Endothelial cell of umbilical vein (primary cell): Measurements from ENCODE around the gene NABP1. TPM values are rescaled to one million over a fixed set of nuclear protein-coding genes. Genes with fewer than 3 reads are reported as not detected.

ENCODE experiments used
- BruUV-seq: library from RNA; stranded (reverse); fragments of 400-500 nt; replicated peaks from 2 replicates; lab custom pipeline; 2021; lab: Mats Ljungman, UMichigan
- CTCF ChIA-PET: fragments of 300-600, 350-600 bp; sonication (Branson Sonifier 250); formaldehyde crosslinking; loops from one replicate; lab custom pipeline; 2021; ENCODE audit warnings: antibody characterized with exemption, inconsistent platforms; lab: Charles Lee
- POLR2A ChIA-PET: fragments of 300-600, 350-600 bp; sonication (Branson Sonifier 250); formaldehyde crosslinking; loops from one replicate; lab custom pipeline; 2021; ENCODE audit warnings: antibody characterized with exemption, inconsistent platforms; lab: Charles Lee
- DNase-seq: peaks from one replicate; pipeline ENCODE4 v3.0.0-alpha.2; 2011; ENCODE audit warnings: low read depth, low spot score
- FAIRE-seq: peaks from 2 replicates; lab custom pipeline; 2011; peaks lifted over from hg19 to GRCh38; lab: Jason Lieb, UNC
- H2AFZ ChIP-seq: 2 replicates; pipeline ENCODE4 v1.6.0; 2012; ENCODE audit warnings: low read depth, low read length, control low read depth, inconsistent platforms
- H3K27ac ChIP-seq: 2 replicates; pipeline ENCODE4 v1.5.1; 2011; ENCODE audit warnings: low read depth, mild to moderate bottlenecking, control low read depth, low read length, moderate library complexity; ENCODE audit not compliant: insufficient read depth
- H3K27me3 ChIP-seq, 2 experiments: 2 replicates each; pipeline versions ENCODE4 v1.6.0 to v1.6.1; 2011; ENCODE audit warnings: low read length in 2 of 2, mixed read lengths in 1 of 2; ENCODE audit not compliant: control insufficient read depth in 2 of 2, insufficient read depth in 2 of 2
- H3K36me3 ChIP-seq, 2 experiments: 2 replicates in 1 of 2; 3 replicates in 1 of 2; pipeline ENCODE4 v1.5.1; 2011; ENCODE audit warnings: low read length in 2 of 2, mild to moderate bottlenecking in 1 of 2, moderate library complexity in 1 of 2; ENCODE audit not compliant: control insufficient read depth in 2 of 2, insufficient read depth in 2 of 2; ENCODE audit errors: extremely low read depth in 1 of 2
- H3K4me1 ChIP-seq: 3 replicates; pipeline ENCODE4 v1.5.1; 2011; ENCODE audit warnings: mild to moderate bottlenecking, low read length; ENCODE audit not compliant: control insufficient read depth, insufficient read depth; ENCODE audit errors: extremely low read depth
- H3K4me2 ChIP-seq: 2 replicates; pipeline ENCODE4 v1.6.1; 2011; ENCODE audit warnings: low read length, control low read depth, mixed read lengths; ENCODE audit not compliant: insufficient read depth
- H3K4me3 ChIP-seq, 3 experiments: fragments of 200-600 bp in 1 of 3; sonication (generic), shearing (Covaris generic) in 1 of 3; replicated peaks in 1 of 3; 2 replicates each; pipeline ENCODE4 v1.5.1; 2011 to 2016; ENCODE audit warnings: control low read depth in 3 of 3, low read length in 3 of 3, mild to moderate bottlenecking in 2 of 3, inconsistent platforms in 1 of 3, low read depth in 1 of 3, moderate library complexity in 1 of 3; ENCODE audit not compliant: insufficient read depth in 1 of 3
- H3K79me2 ChIP-seq: 2 replicates; pipeline ENCODE4 v1.6.0; 2012; ENCODE audit warnings: low read length, inconsistent platforms; ENCODE audit not compliant: control insufficient read depth, insufficient read depth
- H3K9ac ChIP-seq: replicated peaks from 2 replicates; pipeline ENCODE3; 2011; ENCODE audit warnings: low read length, control low read depth; ENCODE audit not compliant: insufficient read depth; ENCODE audit errors: extremely low read depth
- H3K9me1 ChIP-seq: replicated peaks from 3 replicates; pipeline ENCODE4 v1.6.0; 2011; ENCODE audit warnings: mild to moderate bottlenecking, low read length; ENCODE audit not compliant: control insufficient read depth, insufficient read depth; ENCODE audit errors: extremely low read depth
- H3K9me3 ChIP-seq: replicated peaks from 2 replicates; pipeline ENCODE4 v1.5.1; 2012; ENCODE audit warnings: low read length, inconsistent platforms; ENCODE audit not compliant: control insufficient read depth, insufficient read depth
- H4K20me1 ChIP-seq: replicated peaks from 2 replicates; pipeline ENCODE3; 2011; ENCODE audit warnings: mild to moderate bottlenecking, low read length; ENCODE audit not compliant: control insufficient read depth, insufficient read depth; ENCODE audit errors: extremely low read depth
- EZH2 ChIP-seq: IDR thresholded peaks from 2 replicates; pipeline ENCODE4 v1.6.1; 2012; ENCODE audit warnings: borderline replicate concordance, low read depth, mild to moderate bottlenecking, moderate library complexity, low read length, inconsistent platforms; ENCODE audit not compliant: severe bottlenecking
- FOS ChIP-seq: IDR thresholded peaks from 2 replicates; pipeline ENCODE4 v1.6.1; 2011; ENCODE audit warnings: mild to moderate bottlenecking, low read length, moderate library complexity, borderline replicate concordance; ENCODE audit not compliant: insufficient read depth
- GATA2 ChIP-seq: IDR thresholded peaks from 2 replicates; pipeline ENCODE4 v1.7.0; 2011; ENCODE audit warnings: low read depth, mild to moderate bottlenecking, moderate library complexity, mixed read lengths, low read length; ENCODE audit not compliant: insufficient read length, insufficient read depth
- JUN ChIP-seq: IDR thresholded peaks from 2 replicates; pipeline ENCODE4 v1.6.1; 2011; ENCODE audit warnings: borderline replicate concordance, low read depth; ENCODE audit not compliant: insufficient read length, insufficient read depth
- MAX ChIP-seq: IDR thresholded peaks from 2 replicates; pipeline ENCODE4 v1.6.1; 2011; ENCODE audit not compliant: insufficient read depth, insufficient read length
- MYC ChIP-seq: IDR thresholded peaks from one replicate; pipeline ENCODE4 v1.6.1; 2011; ENCODE audit warnings: mild to moderate bottlenecking, low read depth, low read length
- POLR2A ChIP-seq: IDR thresholded peaks from 2 replicates; pipeline ENCODE4 v1.6.1; 2012; ENCODE audit warnings: low read depth, mild to moderate bottlenecking, control low read depth, low read length
- POLR2AphosphoS5 ChIP-seq: IDR thresholded peaks from 2 replicates; pipeline ENCODE4 v1.6.1; 2012; ENCODE audit warnings: low read depth, mild to moderate bottlenecking, control low read depth, low read length, moderate library complexity; ENCODE audit not compliant: insufficient read depth
- dilution Hi-C: fragments of 300-500 bp; cut with MboI; formaldehyde crosslinking; loops from one replicate; pipeline ENCODE4 v1.15.0; 2019; ENCODE audit warnings: low sequenced_read_pairs; ENCODE audit not compliant: extremely low pct_ligation_motif_present
- intact Hi-C: fragments of 100-400 bp; cut with micrococcal nuclease; formaldehyde crosslinking; loops from one replicate; pipeline ENCODE4 v1.10.0; 2022
- polyA plus RNA-seq, 4 experiments: library from polyadenylated mRNA; depleted of rRNA in 3 of 4; stranded (reverse) in 3 of 4; unstranded in 1 of 4; fragments of >200 nt; gene quantifications; 2 replicates each; pipeline versions ENCODE4 v1.2.1 to v1.2.3, GENCODE V29; 2011 to 2012; ENCODE audit warnings: missing spikeins in 1 of 4
- total RNA-seq: library from RNA; stranded (reverse); gene quantifications from 2 replicates; pipeline ENCODE4 v1.2.3, GENCODE V29; 2021
- TF ChIP-seq, protein P1 (sequence below), 2 donors: IDR thresholded peaks; 1 replicate in 1 of 2; 2 replicates in 1 of 2; pipeline ENCODE4 v1.5.1; 2011; ENCODE audit warnings: low read length in 2 of 2, mild to moderate bottlenecking in 2 of 2, moderate library complexity in 2 of 2, control low read depth in 1 of 2, inconsistent platforms in 1 of 2, low read depth in 1 of 2; ENCODE audit not compliant: insufficient read depth in 1 of 2; ENCODE audit errors: extremely low read depth in 1 of 2

The NABP1 gene
- total and polyA plus RNA-seq, 2 donors (not counting 3 experiments of a cell fraction or from before 2014, with no cell fraction given): 14.7 to 47.6 TPM

GRCh38 chr2:191706791-191707190 lies 28.9 kb downstream of the NABP1 start:
- Histone ChIP-seq H2AFZ (no peak overlapping the region), H3K36me3 (no peaks in the 10 kb centered on the region), H3K9ac (no peak overlapping the region), H4K20me1 (no peaks in the 10 kb centered on the region), H3K4me2 (no peak overlapping the region), H3K79me2 (no peaks in the 10 kb centered on the region), H3K4me3 (no peak overlapping the region), H3K4me1 (no peaks in the 10 kb centered on the region), H3K9me1 (no peaks in the 10 kb centered on the region), H3K27ac (no peak overlapping the region), H3K9me3 (no peaks in the 10 kb centered on the region), H3K27me3 (no peaks in the 10 kb centered on the region)
- dilution Hi-C loops: loop anchor here (25.0 kb wide), 1 partner anchor 144 kb away; no protein-coding TSS in a partner anchor
- TF ChIP-seq POLR2AphosphoS5 (no peak), POLR2A (no peak), JUN (no peak), MAX (no peak), FOS (no peak), EZH2 (no peak), MYC (no peak), GATA2 (no peak)
- TF ChIP-seq, protein P1, sequence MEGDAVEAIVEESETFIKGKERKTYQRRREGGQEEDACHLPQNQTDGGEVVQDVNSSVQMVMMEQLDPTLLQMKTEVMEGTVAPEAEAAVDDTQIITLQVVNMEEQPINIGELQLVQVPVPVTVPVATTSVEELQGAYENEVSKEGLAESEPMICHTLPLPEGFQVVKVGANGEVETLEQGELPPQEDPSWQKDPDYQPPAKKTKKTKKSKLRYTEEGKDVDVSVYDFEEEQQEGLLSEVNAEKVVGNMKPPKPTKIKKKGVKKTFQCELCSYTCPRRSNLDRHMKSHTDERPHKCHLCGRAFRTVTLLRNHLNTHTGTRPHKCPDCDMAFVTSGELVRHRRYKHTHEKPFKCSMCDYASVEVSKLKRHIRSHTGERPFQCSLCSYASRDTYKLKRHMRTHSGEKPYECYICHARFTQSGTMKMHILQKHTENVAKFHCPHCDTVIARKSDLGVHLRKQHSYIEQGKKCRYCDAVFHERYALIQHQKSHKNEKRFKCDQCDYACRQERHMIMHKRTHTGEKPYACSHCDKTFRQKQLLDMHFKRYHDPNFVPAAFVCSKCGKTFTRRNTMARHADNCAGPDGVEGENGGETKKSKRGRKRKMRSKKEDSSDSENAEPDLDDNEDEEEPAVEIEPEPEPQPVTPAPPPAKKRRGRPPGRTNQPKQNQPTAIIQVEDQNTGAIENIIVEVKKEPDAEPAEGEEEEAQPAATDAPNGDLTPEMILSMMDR (IDR thresholded peaks at IDR 0.05; ENCODE audit: extremely low read depth in 1 of 2, insufficient read depth in 1 of 2, low read depth in 1 of 2, low read length in 2 of 2): no peak
- CTCF ChIA-PET: interaction anchor here (1.3 to 1.8 kb wide), 3 partner anchors 9 to 168 kb away, joined by 3 to 10 read pairs (median 7); no protein-coding TSS in a partner anchor
- no TSS peak for BruUV-seq
- FAIRE-seq (no peak), DNase-seq (no peak)
- intact Hi-C loops: no loop called here
- POLR2A ChIA-PET: interaction anchor here (0.5 to 1.5 kb wide), 3 partner anchors 10 to 129 kb away, joined by 3 to 18 read pairs (median 4); partner anchors contain the start of gene NABP1
